SH-SY5Y (cell line): ENCODE results near the gene MAGI2.

Experiments used
- GATA2 ChIP-seq: IDR thresholded peaks from 2 replicates; pipeline ENCODE4 v1.6.1; 2011; ENCODE audit warnings: mild to moderate bottlenecking, low read depth, low read length
- GATA3 ChIP-seq: IDR thresholded peaks from 2 replicates; pipeline ENCODE4 v1.6.1; 2011; ENCODE audit warnings: low read depth, mild to moderate bottlenecking, low read length, moderate library complexity

GRCh38 chr7:79268730-79269129, 184.7 kb downstream of the MAGI2 start:
- no peak for TF ChIP-seq GATA3
- no peak for TF ChIP-seq GATA2
